GM12878 (cell line): ENCODE results near the gene CLMP. TPM values are rescaled to one million over a fixed set of nuclear protein-coding genes. Genes with fewer than 3 reads are reported as not detected.

Experiments
- ATAC-seq: fragments of 200-7000 bp; cut with Tn5 transposase; 3 replicates; pipeline ENCODE4 v1.9.1; 2020; ENCODE audit warnings: mild to moderate bottlenecking, moderate library complexity
- BruUV-seq: library from RNA; stranded (reverse); fragments of 400-500 nt; replicated peaks from 2 replicates; lab custom pipeline; 2021; lab: Mats Ljungman, UMichigan
- CTCF ChIA-PET: fragments of 300-600 bp; sonication (Branson Sonifier 250); formaldehyde crosslinking; extraction: SDS; loops from one replicate; lab custom pipeline; 2021; ENCODE audit warnings: inconsistent platforms; lab: Yijun Ruan, JAX
- POLR2A ChIA-PET: fragments of 350-600 bp; formaldehyde crosslinking; extraction: SDS; loops from one replicate; lab custom pipeline; 2021; ENCODE audit warnings: inconsistent platforms; lab: Charles Lee
- RAD21 ChIA-PET: fragments of 300-600 bp; sonication (Branson Sonifier 250); formaldehyde crosslinking; loops from one replicate; lab custom pipeline; 2023; ENCODE audit warnings: antibody characterized with exemption; ENCODE audit not compliant: unreplicated experiment; lab: Charles Lee
- SMC1A ChIA-PET: fragments of 300-600 bp; sonication (Branson Sonifier 250); formaldehyde crosslinking; loops from one replicate; lab custom pipeline; 2023; ENCODE audit not compliant: unreplicated experiment, uncharacterized antibody; lab: Charles Lee
- DNase-seq: peaks from one replicate; pipeline ENCODE4 v3.0.0-alpha.2; 2011; ENCODE audit warnings: low read depth, low spot score
- FAIRE-seq: peaks from 3 replicates; lab custom pipeline; 2011; peaks lifted over from hg19 to GRCh38; lab: Jason Lieb, UNC
- H2AFZ ChIP-seq: 2 replicates; pipeline ENCODE4 v1.6.0; 2011; ENCODE audit warnings: low read depth, low read length, control low read depth; ENCODE audit not compliant: control insufficient read depth
- H3K27ac ChIP-seq: 2 replicates; pipeline ENCODE4 v1.5.1; 2011; ENCODE audit warnings: control low read depth; ENCODE audit not compliant: control insufficient read depth, insufficient read depth
- H3K27me3 ChIP-seq, 2 experiments: replicated peaks in 1 of 2; 2 replicates each; pipeline versions ENCODE4 v1.6.0 to v1.6.1; 2011; ENCODE audit warnings: low read length in 1 of 2; ENCODE audit not compliant: control insufficient read depth in 2 of 2, insufficient read depth in 2 of 2
- H3K36me3 ChIP-seq, 2 experiments: 2 replicates each; pipeline ENCODE4 v1.5.1; 2011; ENCODE audit warnings: low read length in 1 of 2; ENCODE audit not compliant: control insufficient read depth in 2 of 2, insufficient read depth in 2 of 2
- H3K4me1 ChIP-seq: 2 replicates; pipeline ENCODE4 v1.6.1; 2011; ENCODE audit warnings: mild to moderate bottlenecking, low read length, moderate library complexity, mixed read lengths; ENCODE audit not compliant: control insufficient read depth, insufficient read depth
- H3K4me2 ChIP-seq: 2 replicates; pipeline ENCODE4 v1.6.0; 2011; ENCODE audit warnings: control low read depth; ENCODE audit not compliant: control insufficient read depth, insufficient read depth
- H3K4me3 ChIP-seq: fragments of 200-600 bp; sonication (generic); 2 replicates; pipeline ENCODE4 v1.5.1; 2016
- H3K79me2 ChIP-seq: 2 replicates; pipeline ENCODE4 v1.6.0; 2011; ENCODE audit warnings: low read length; ENCODE audit not compliant: control insufficient read depth, insufficient read depth
- H3K9ac ChIP-seq: 2 replicates; pipeline ENCODE4 v1.8.0; 2011; ENCODE audit warnings: low read length, control low read depth, mixed read lengths; ENCODE audit not compliant: control insufficient read depth, insufficient read depth
- H3K9me3 ChIP-seq: replicated peaks from 3 replicates; pipeline ENCODE4 v1.5.1; 2011; ENCODE audit warnings: mild to moderate bottlenecking, low read length; ENCODE audit not compliant: control insufficient read depth, insufficient read depth
- H4K20me1 ChIP-seq: 2 replicates; pipeline ENCODE4 v1.6.0; 2011; ENCODE audit not compliant: control insufficient read depth, insufficient read depth
- ATF2 ChIP-seq: IDR thresholded peaks from 2 replicates; pipeline ENCODE4 v1.6.1; 2012; ENCODE audit warnings: low read length, inconsistent platforms
- BACH1 ChIP-seq: fragments of 450-650 bp; IDR thresholded peaks from 2 replicates; pipeline ENCODE4 v1.6.1; 2017; ENCODE audit warnings: mild to moderate bottlenecking, borderline replicate concordance
- BRCA1 ChIP-seq: IDR thresholded peaks from 2 replicates; pipeline ENCODE4 v1.6.1; 2011; ENCODE audit warnings: low read depth, low read length, improper control_type of control experiment
- CBX5 ChIP-seq: sonication (generic); IDR thresholded peaks from 2 replicates; pipeline ENCODE4 v1.6.1; 2016; ENCODE audit warnings: low read depth, moderate library complexity, mild to moderate bottlenecking, inconsistent platforms
- CEBPZ ChIP-seq: fragments of 150-350 bp; IDR thresholded peaks from 2 replicates; pipeline ENCODE4 v1.6.1; 2016; ENCODE audit warnings: low read depth, low read length
- CREB1 ChIP-seq: IDR thresholded peaks from 2 replicates; pipeline ENCODE4 v1.6.1; 2012; ENCODE audit warnings: low read depth, mild to moderate bottlenecking, inconsistent platforms
- MTA3 ChIP-seq: IDR thresholded peaks from 2 replicates; pipeline ENCODE4 v1.6.1; 2012; ENCODE audit warnings: low read length, inconsistent platforms, borderline replicate concordance
- NRF1 ChIP-seq: conservative IDR thresholded peaks from 2 replicates; pipeline ENCODE4 v1.6.1; 2011; ENCODE audit warnings: mild to moderate bottlenecking, low read depth, low read length, improper control_type of control experiment
- POLR2AphosphoS5 ChIP-seq: IDR thresholded peaks from 2 replicates; pipeline ENCODE4 v1.6.1; 2011; ENCODE audit warnings: mild to moderate bottlenecking, low read length, inconsistent platforms
- POU2F2 ChIP-seq: IDR thresholded peaks from 3 replicates; pipeline ENCODE4 v1.6.1; 2011; ENCODE audit warnings: low read depth, mild to moderate bottlenecking, low read length, borderline replicate concordance
- SIX5 ChIP-seq: IDR thresholded peaks from 2 replicates; pipeline ENCODE4 v1.6.1; 2011; ENCODE audit warnings: mild to moderate bottlenecking, low read depth, low read length, moderate library complexity; ENCODE audit not compliant: severe bottlenecking
- USF1 ChIP-seq: IDR thresholded peaks from 2 replicates; pipeline ENCODE4 v1.6.1; 2011; ENCODE audit warnings: borderline replicate concordance, low read depth, mild to moderate bottlenecking, moderate library complexity, mixed read lengths, low read length; ENCODE audit not compliant: insufficient read depth; ENCODE audit errors: extremely low read length
- ZNF384 ChIP-seq: IDR thresholded peaks from 2 replicates; pipeline ENCODE4 v1.6.1; 2012; ENCODE audit warnings: low read depth, mild to moderate bottlenecking, low read length, improper control_type of control experiment, borderline replicate concordance
- WGBS: methylation state at CpG from one replicate; pipeline ENCODE4 v1.1.6; 2016; ENCODE audit warnings: low lambda C conversion rate; ENCODE audit not compliant: insufficient replicate concordance, insufficient coverage; ENCODE audit errors: missing lambda C conversion rate; 5-methylcytosine and 5-hydroxymethylcytosine counted together
- in situ Hi-C: fragments of 300-500 bp; cut with MboI; formaldehyde crosslinking; loops from 9 replicates; pipeline ENCODE4 v1.14.3; 2018; ENCODE audit warnings: mixed read lengths
- intact Hi-C: fragments of 100-400 bp; cut with micrococcal nuclease; formaldehyde crosslinking; loops from one replicate; pipeline ENCODE4 v1.14.2; 2022; ENCODE audit not compliant: unreplicated experiment
- polyA plus RNA-seq, 11 experiments: library from polyadenylated mRNA; depleted of rRNA in 4 of 11; unstranded in 6 of 11; stranded (reverse) in 5 of 11; fragments of >200 nt; fragmentation: Nextera tagmentation in 4 of 11; fragmentation: Illumina TruSeq in 1 of 11; extraction: Ambion mirVana in 4 of 11; extraction: Trizol in 1 of 11; gene quantifications; 1 replicate in 1 of 11; 2 replicates in 10 of 11; pipeline versions ENCODE4 v1.2.1 to v1.2.3, GENCODE V29; 2011 to 2016; ENCODE audit warnings: inconsistent platforms in 2 of 11, missing spikeins in 2 of 11, low read depth in 1 of 11
- total RNA-seq, 4 experiments: library from RNA; depleted of rRNA in 3 of 4; stranded (reverse); fragments of >200 nt in 3 of 4; fragmentation: Illumina TruSeq in 1 of 4; extraction: Trizol in 1 of 4; gene quantifications; 2 replicates each; pipeline versions ENCODE4 v1.2.1 to v1.2.3, GENCODE V29; 2013 to 2021
- TF ChIP-seq, protein P1 (sequence below), 3 experiments: IDR thresholded peaks in 2 of 3; conservative IDR thresholded peaks in 1 of 3; 2 replicates each; pipeline ENCODE4 v1.5.1; 2011; ENCODE audit warnings: low read depth in 3 of 3, low read length in 3 of 3, mild to moderate bottlenecking in 3 of 3, control low read depth in 2 of 3, moderate library complexity in 2 of 3, inconsistent platforms in 1 of 3, mixed read lengths in 1 of 3; ENCODE audit not compliant: control insufficient read depth in 2 of 3, insufficient read depth in 1 of 3; ENCODE audit errors: extremely low read depth in 1 of 3

Gene CLMP
- total and polyA plus RNA-seq, 10 of the 15 experiments (the other 5 are each of a cell fraction or from before 2014, with no cell fraction given) = 0.01 to 0.71 (median 0.20) TPM; not detected in 4

DNA sequence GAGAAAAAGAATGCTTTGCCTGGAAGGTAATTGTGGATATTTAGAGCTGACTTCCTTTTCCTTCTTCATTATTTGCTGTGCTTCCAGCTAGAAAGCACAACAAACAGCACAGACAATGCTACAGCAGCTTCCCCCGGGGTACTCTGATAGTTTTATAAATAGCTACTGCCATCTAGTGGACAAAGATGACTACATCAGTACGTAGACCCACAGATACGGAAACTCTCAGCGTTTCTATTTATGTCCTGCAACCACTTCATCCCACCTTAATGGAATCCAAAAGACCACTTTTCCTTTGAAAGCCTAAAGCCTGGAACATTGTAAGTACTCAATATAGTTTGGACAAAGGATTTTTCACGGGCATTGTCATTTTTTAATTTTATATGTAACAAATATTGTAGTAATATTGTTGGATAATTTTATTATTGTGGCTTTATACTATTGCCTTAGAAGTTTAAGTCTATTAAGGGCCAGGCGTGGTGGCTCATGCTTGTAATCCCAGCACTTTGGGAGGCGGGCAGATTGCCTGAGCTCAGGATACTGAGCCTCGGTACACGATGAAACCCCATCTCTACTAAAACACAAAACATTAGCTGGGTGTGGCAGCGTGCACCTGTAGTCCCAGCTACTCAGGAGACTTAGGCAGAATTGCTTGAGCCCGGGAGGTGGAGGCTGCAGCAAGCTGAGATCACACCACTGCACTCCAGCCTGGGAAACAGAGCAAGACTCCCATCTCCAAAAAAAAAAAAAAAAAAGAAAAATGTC is 140.6 kb downstream of the CLMP start:
- Histone ChIP-seq H3K9ac (no peak overlapping the region), H3K4me3 (no peak overlapping the region), H3K27ac (no peak overlapping the region), H3K27me3 (no peaks in the 10 kb centered on the region), H3K36me3 (peaks cover 21 to 30% of the 10 kb centered on the region in 2 experiments), H3K4me1 (no peaks in the 10 kb centered on the region; the same call in 1 of the 2 replicates), H3K9me3 (no peaks in the 10 kb centered on the region), H3K4me2 (no peak overlapping the region), H4K20me1 (peaks cover 11% of the 10 kb centered on the region; the same call in 1 of the 2 replicates), H3K79me2 (peaks cover 22% of the 10 kb centered on the region), H2AFZ (no peak overlapping the region)
- RAD21 ChIA-PET = interaction anchor here (0.6 to 8.1 kb wide), 34 partner anchors 8 to 309 kb away, joined by 3 to 122 read pairs (median 4); partner anchors contain the start of genes BSX and HSPA8
- in situ Hi-C loops (loop anchor here (25.0 kb wide), 1 partner anchor 1592 kb away; the partner anchor contains the start of genes SORL1 and SORL1-AS1), intact Hi-C loops (loop anchor here (1.0 kb wide), 1 partner anchor 191 kb away; no protein-coding TSS in a partner anchor)
- BruUV-seq = no TSS peak
- no peak for DNase-seq
- SMC1A ChIA-PET = interaction anchor here (0.7 to 9.0 kb wide), 34 partner anchors 8 to 425 kb away, joined by 3 to 159 read pairs (median 4); no protein-coding TSS in a partner anchor
- peak; percentile 87 for ATAC-seq
- CTCF ChIA-PET = interaction anchor here (0.6 to 11.6 kb wide), 60 partner anchors 9 to 476 kb away, joined by 3 to 387 read pairs (median 5); no protein-coding TSS in a partner anchor
- WGBS = 5% methylated on average over 11 of the region's 11 CpGs
- POLR2A ChIA-PET = interaction anchor here (0.5 to 1.8 kb wide), 10 partner anchors 8 to 561 kb away, joined by 3 to 10 read pairs (median 4); partner anchors contain the start of gene HSPA8
- no peak for FAIRE-seq
- TF ChIP-seq CREB1 (no peak), CBX5 (no peak), POU2F2 (no peak), MTA3 (peak; percentile 45; the same call in 1 of the 2 replicates), ATF2 (peak; percentile 31; the same call in 1 of the 2 replicates), SIX5 (no peak), ZNF384 (no peak), CEBPZ (no peak), BACH1 (no peak), NRF1 (no peak), POLR2AphosphoS5 (peak; percentile 27; the same call in 1 of the 2 replicates), BRCA1 (no peak), USF1 (no peak)
- TF ChIP-seq, protein P1, sequence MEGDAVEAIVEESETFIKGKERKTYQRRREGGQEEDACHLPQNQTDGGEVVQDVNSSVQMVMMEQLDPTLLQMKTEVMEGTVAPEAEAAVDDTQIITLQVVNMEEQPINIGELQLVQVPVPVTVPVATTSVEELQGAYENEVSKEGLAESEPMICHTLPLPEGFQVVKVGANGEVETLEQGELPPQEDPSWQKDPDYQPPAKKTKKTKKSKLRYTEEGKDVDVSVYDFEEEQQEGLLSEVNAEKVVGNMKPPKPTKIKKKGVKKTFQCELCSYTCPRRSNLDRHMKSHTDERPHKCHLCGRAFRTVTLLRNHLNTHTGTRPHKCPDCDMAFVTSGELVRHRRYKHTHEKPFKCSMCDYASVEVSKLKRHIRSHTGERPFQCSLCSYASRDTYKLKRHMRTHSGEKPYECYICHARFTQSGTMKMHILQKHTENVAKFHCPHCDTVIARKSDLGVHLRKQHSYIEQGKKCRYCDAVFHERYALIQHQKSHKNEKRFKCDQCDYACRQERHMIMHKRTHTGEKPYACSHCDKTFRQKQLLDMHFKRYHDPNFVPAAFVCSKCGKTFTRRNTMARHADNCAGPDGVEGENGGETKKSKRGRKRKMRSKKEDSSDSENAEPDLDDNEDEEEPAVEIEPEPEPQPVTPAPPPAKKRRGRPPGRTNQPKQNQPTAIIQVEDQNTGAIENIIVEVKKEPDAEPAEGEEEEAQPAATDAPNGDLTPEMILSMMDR (IDR thresholded peaks at IDR 0.05 in 2 of 3, conservative IDR thresholded peaks at IDR 0.05 in 1 of 3; ENCODE audit: control insufficient read depth in 2 of 3, extremely low read depth in 1 of 3, insufficient read depth in 1 of 3, low read depth in 3 of 3, low read length in 3 of 3) = peak; percentile 61 to 74 (median 63)
